DND-41 (cell line): ENCODE measurements around the gene PANK1.

Experiments
- ATAC-seq: fragments of 200-7000 bp; cut with Tn5 transposase; 3 replicates; pipeline ENCODE4 v1.9.1; 2021; ENCODE audit warnings: low read depth; ENCODE audit not compliant: insufficient read depth
- DNase-seq: peaks from one replicate; pipeline ENCODE4 v3.0.0-alpha.2; 2020
- H2AFZ ChIP-seq: 2 replicates; pipeline ENCODE4 v1.6.0; 2012; ENCODE audit warnings: low read depth, low read length
- H3K27ac ChIP-seq: 2 replicates; pipeline ENCODE4 v1.5.1; 2012; ENCODE audit warnings: low read length, inconsistent platforms
- H3K27me3 ChIP-seq: fragments of 200-600 bp; sonication (generic); 2 replicates; pipeline ENCODE4 v1.6.0; 2012; ENCODE audit warnings: low read length, mild to moderate bottlenecking, inconsistent platforms; ENCODE audit not compliant: insufficient read depth, poor library complexity
- H3K36me3 ChIP-seq: 2 replicates; pipeline ENCODE4 v1.5.1; 2012; ENCODE audit warnings: low read length, inconsistent platforms; ENCODE audit not compliant: insufficient read depth
- H3K4me1 ChIP-seq: 2 replicates; pipeline ENCODE4 v1.5.1; 2012; ENCODE audit warnings: mild to moderate bottlenecking, low read length; ENCODE audit not compliant: insufficient read depth
- H3K4me2 ChIP-seq: 2 replicates; pipeline ENCODE4 v1.6.0; 2012; ENCODE audit warnings: mild to moderate bottlenecking, moderate library complexity, low read length, inconsistent platforms; ENCODE audit not compliant: insufficient read depth
- H3K4me3 ChIP-seq, 2 experiments: fragments of 200-600 bp in 1 of 2; shearing (Covaris generic) in 1 of 2; 2 replicates each; pipeline ENCODE4 v1.5.1; 2012 to 2016; ENCODE audit warnings: inconsistent platforms in 2 of 2, low read length in 2 of 2, mild to moderate bottlenecking in 2 of 2, low read depth in 1 of 2, moderate library complexity in 1 of 2
- H3K79me2 ChIP-seq: 2 replicates; pipeline ENCODE4 v1.6.0; 2012; ENCODE audit warnings: low read length, inconsistent platforms; ENCODE audit not compliant: insufficient read depth
- H3K9ac ChIP-seq: 2 replicates; pipeline ENCODE4 v1.6.0; 2012; ENCODE audit warnings: low read depth, mild to moderate bottlenecking, inconsistent platforms, low read length, moderate library complexity
- H3K9me3 ChIP-seq: 2 replicates; pipeline ENCODE4 v1.5.1; 2012; ENCODE audit warnings: low read length, moderate library complexity, mild to moderate bottlenecking, inconsistent platforms; ENCODE audit not compliant: insufficient read depth, severe bottlenecking
- H4K20me1 ChIP-seq: 2 replicates; pipeline ENCODE4 v1.6.0; 2012; ENCODE audit warnings: low read length; ENCODE audit not compliant: insufficient read depth
- CTCF ChIP-seq: IDR thresholded peaks from 2 replicates; pipeline ENCODE4 v1.5.1; 2012; ENCODE audit warnings: borderline replicate concordance, low read length, moderate library complexity, mild to moderate bottlenecking; ENCODE audit not compliant: poor library complexity, severe bottlenecking; ENCODE audit errors: extremely low read depth
- EZH2 ChIP-seq: IDR thresholded peaks from 3 replicates; pipeline ENCODE4 v1.6.1; 2012; ENCODE audit warnings: borderline replicate concordance, low read depth, mild to moderate bottlenecking, moderate library complexity, low read length, inconsistent platforms; ENCODE audit not compliant: severe bottlenecking

Gene PANK1

GRCh38 chr10:89644967-89645741, at the start of gene PANK1:
TSS of gene PANK1 (minus strand) at chr10:89645242. CDS start at chr10:89644891, 351 bp downstream.
- H3K9me3 ChIP-seq = no peaks in the 10 kb centered on the region
- H3K27ac ChIP-seq = peak within 1 kb of the TSS; percentile 82
- H3K27me3 ChIP-seq = no peaks in the 10 kb centered on the region
- H3K4me2 ChIP-seq = peak within 1 kb of the TSS; percentile 66
- H2AFZ ChIP-seq = peak within 1 kb of the TSS; percentile 85
- ATAC-seq (peak; percentile 69), DNase-seq (peak; percentile 89)
- H3K4me1 ChIP-seq = peaks cover 32% of the 10 kb centered on the region
- peaks cover 11% of the 10 kb centered on the region; the same call in 1 of the 2 replicates for H4K20me1 ChIP-seq
- no peaks in the 10 kb centered on the region; the same call in none of the 2 replicates for H3K36me3 ChIP-seq
- H3K9ac ChIP-seq = peak within 1 kb of the TSS; percentile 95
- TF ChIP-seq EZH2 (no peak), CTCF (no peak)
- H3K4me3 ChIP-seq = peak within 1 kb of the TSS; percentile 44 to 65
- peaks cover 43% of the 10 kb centered on the region for H3K79me2 ChIP-seq

DNA sequence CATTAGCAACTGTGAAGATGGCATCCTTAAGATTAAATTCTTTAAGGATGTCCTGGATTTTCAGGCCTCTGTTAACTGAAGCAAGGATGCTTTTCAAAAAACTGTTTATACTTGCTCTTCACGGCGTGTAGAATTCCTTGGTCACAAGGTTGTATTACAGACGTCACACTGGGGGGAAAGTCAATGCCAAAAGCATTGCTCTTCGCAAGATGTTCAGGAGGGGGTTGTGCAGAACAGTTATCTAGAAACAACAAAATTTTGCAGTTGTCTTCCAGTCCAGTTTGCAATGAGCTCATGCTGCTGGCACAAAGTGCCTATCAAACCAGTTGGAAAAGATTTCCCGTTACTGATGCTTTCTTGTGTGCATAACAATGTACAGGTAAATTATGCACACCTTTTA, 48.1 kb upstream of the PANK1 start:
- no peak for DNase-seq
- Histone ChIP-seq H3K9ac (no peak overlapping the region), H4K20me1 (no peaks in the 10 kb centered on the region), H2AFZ (no peak overlapping the region), H3K36me3 (no peaks in the 10 kb centered on the region), H3K79me2 (no peaks in the 10 kb centered on the region), H3K4me3 (no peak overlapping the region), H3K9me3 (no peaks in the 10 kb centered on the region), H3K27me3 (no peaks in the 10 kb centered on the region), H3K4me1 (no peaks in the 10 kb centered on the region), H3K27ac (no peak overlapping the region), H3K4me2 (no peak overlapping the region)
- TF ChIP-seq CTCF (no peak), EZH2 (no peak)
- ATAC-seq = no peak

DNA sequence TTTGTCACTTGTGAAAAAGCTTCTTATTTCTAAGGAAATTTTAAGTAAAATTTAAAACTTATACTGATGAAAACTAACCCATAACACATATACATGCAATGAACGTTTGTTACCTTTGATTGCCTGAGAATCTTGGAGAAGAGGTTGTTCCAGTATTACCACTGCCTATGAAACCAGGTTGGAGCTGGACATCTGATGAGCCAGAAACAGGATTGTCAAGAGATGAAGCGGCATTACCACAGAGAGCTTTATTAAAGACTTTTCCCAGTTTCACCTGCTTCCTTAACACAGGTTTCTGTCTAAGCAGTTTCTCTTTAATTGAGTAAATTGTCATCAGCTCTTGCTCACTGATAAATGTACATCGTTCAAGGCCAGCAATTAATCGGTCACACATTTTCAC, 47.4 kb upstream of the PANK1 start:
- Histone ChIP-seq H3K79me2 (no peaks in the 10 kb centered on the region), H3K4me3 (no peak overlapping the region), H3K4me1 (no peaks in the 10 kb centered on the region), H3K4me2 (no peak overlapping the region), H2AFZ (no peak overlapping the region), H3K9ac (no peak overlapping the region), H3K36me3 (no peaks in the 10 kb centered on the region), H3K27me3 (no peaks in the 10 kb centered on the region), H3K27ac (no peak overlapping the region), H3K9me3 (no peaks in the 10 kb centered on the region), H4K20me1 (no peaks in the 10 kb centered on the region)
- ATAC-seq (no peak), DNase-seq (no peak)
- TF ChIP-seq EZH2 (no peak), CTCF (no peak)
